GM18499 (cell line): Measurements from ENCODE around the gene CMYA5.
"Not testable (repeated sequence)": the region's sequence is repeated elsewhere in the genome, so short reads cannot be mapped to it uniquely, and the experiment has no call there.

Experiments
- ATAC-seq: cut with Tn5 transposase; IDR thresholded peaks from one replicate; pipeline ENCODE4 v1.9.1; 2021; ENCODE audit warnings: moderate number of reproducible peaks; ENCODE audit not compliant: insufficient read depth, unreplicated experiment

The CMYA5 gene

DNA sequence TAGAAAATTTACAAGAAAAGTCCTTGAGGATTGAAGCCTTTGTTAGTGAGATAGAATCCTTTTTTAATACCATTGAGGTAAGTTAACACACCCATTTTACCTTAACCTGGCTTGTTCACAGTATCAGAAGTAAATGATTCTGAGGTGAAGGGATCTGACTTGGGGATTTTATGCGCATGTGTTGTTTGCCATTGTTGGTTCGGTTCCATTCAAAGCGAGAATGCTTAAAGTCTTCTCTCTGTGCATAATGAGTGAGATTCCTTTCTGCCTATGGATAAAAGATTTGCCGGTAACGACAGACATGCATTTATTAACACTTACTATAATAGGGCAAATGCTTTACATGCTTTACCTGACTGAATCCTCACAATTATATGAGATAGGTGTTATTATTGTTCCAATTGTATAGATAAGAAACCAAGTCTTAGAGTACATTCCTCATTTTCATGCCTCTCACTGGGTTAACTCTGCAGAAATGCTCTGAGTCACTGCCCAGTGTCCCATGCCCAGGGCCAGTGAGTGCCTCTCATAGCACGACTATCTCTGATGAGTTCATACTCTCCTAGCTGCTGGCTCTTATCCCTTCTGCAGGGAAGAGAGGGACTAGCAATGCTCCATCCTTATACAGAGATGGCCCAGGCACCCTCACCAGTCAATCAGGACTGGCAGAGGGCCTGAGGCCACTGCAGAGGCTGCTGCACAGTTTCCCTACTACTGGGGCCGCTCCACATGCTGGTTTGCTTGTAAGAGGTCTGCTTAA, 54.4 kb downstream of the CMYA5 start:
- no peak for ATAC-seq

DNA sequence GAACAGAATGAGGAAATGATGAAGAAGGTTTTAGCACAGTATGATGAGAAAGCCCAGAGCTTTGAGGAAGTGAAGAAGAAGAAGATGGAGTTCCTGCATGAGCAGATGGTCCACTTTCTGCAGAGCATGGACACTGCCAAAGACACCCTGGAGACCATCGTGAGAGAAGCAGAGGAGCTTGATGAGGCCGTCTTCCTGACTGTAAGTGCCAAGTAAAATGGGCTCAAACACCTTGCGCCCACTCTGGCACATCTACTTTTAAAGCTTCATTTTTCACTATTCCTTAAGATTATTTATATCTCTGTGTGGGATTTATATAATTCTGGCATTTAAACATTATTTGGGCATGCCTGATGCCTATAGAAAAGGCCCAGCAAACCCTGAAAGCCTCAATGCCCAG, 55.6 kb downstream of the CMYA5 start:
- no peak for ATAC-seq

DNA sequence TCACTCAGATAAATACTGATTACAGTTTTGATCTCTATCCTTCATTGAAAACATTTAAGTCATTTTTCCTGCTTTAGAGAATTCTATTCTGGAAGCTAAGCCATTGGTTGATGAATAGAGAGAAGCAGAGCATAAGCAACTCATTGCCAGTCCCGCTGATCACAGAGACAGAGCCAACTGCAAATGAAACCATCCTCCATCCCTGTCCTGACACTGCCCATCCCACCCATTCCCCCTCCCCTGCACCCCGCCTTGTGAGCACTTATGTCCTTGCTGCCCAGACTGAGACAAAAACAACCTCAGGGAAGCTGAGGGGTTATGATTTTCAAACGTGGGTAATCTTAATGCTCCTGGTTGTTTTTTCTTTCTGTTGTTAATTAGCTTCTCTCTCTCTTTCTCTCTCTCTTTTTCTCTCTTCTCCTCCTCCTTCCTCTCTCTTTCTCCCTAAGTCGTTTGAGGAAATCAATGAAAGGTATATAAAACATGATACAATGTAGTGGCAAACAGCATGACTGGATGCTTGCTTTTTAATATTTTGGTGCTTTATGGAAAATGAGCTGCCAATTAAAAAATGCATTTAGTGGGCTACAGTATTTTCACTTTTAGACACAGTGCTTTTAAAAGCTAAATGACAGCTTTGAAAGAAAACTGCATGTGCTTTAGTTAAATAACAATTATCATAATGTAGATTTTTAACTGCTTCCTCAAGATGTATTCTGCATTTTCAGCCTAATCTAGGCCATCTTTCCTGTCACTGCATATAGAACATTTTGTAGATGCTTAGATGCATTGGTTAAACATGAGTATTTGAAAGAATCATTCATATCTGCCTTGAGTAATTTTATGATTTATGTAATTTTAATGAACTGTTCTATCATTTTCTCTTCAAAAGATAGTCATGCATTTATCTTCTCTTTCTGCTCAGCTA, 57.3 kb downstream of the CMYA5 start:
- no peak for ATAC-seq

DNA sequence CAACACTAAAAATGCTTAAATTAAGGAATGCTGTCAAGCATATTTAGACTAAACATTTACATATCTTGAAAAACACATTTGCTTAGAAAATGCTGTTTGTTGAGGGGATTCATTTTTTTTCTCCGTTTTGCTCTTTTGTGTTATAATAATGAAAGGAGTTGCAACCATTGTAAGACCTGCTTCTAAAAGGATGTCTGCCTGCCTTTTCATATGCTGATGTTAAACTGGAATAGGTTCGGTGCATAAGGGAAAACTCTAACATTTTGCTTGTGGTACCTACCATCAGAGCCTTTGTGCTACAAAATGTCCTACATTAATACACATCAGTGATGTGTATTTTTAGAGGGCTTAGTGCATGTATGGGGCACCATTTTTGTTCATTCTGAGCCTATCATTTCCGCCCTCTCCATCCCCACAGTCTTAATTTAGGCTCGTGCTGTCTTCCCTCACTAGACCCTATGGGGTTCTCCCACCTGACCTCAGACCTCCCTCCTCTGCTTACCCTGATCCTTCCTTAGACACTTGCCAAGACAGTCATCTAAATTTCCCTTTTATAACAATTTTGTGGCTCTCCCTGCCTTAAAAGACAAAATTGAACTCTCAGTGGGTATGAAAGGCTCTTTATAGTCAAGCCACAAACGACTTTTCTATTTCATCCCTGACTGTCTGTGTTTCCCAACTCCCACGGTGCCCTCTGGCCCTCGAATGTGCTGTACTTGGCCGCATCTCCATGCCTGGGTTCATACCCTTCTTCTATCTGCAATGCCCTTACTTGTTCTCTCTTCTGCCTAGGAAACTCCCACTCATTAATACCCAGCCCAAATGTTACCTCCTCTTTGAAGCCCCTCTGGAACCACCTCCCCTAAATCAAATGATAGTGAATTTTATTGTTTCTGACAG, 61.2 kb downstream of the CMYA5 start:
- ATAC-seq = no peak

DNA sequence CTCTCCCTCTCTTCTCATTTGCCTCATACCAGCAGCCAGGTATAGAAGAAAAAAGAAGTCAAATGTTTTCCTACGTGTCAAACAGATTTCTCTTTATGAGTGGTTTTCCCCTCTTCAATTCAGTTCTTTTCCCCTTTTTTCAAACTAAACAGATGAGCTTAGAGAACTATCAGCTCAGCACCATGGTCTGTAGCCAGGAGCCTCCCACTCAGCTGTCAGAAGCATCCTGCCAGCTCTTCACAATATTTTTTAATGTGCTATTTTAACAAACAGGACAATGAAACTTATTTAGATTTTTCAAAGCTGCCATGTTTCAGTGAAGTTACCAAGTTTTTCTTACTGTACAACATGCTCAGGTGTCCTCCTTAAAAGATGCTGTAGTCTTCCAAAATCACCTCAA, 63.5 kb downstream of the CMYA5 start:
- no peak for ATAC-seq

DNA sequence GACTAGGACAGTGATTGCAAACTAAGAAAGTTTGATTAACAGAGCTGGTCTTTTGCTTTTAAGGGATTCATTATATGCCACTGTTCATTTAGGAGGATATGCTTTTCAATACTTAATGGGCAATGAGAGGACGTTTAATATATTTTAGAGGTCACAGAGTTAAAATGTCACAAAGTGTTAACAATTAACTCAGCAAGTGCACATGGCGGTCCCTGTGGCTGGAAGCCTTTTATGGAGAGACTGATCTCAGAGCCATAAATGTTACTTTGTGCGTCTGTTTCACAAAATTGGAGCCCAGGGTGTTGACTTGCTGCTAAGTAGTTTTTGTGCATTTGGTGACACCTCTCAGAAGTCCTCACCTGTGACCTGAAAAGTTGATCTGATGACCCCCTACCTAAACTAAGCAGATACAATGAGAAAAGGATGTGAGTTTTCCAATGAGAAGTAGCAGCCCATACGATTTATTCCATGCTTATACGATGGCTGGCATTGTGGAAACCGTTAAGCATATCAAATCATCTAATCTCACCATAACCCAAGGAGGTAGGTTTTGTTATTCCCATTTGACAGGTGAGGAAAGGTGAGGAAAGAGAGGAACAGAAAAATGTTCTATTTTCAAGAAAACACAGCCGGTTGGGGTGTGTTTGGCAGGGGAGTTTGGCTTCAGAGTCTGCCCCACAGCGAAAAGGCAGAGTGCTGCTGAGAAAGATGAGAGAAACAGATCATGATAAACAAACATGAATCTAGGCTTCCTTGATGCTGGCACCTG, 64.4 kb downstream of the CMYA5 start:
- no peak for ATAC-seq

DNA sequence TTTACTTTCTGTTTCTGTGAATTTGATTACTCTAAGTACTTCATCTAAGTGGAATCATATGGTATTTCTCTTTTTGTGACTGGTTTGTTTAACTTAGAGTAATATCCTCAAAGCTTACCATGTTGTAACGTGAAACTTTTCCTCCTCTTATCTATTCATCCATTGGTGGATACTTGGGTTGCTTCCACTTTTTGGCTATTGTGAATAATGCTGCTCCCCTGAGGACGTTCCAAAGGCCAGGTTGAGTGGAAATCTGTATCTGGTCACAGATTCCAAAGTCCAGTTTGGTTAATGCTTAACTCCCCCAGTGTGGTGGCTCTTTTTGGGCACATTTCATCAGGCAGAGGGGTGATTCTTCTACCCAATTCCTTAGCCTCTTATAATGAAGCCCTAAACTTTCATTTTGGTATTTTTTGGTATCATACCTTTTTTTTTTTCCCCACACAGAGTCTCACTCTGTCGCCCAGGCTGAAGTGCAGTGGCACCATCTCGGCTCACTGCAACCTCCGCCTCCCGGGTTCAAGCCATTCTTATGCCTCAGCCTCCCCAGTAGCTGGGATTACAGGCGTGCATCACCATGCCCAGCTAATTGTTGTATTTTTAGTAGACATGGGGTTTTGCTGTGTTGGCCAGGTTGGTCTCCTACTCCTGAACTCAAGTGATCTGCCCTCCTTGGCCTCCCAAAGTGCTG, 65.4 kb downstream of the CMYA5 start:
- ATAC-seq = no peak

DNA sequence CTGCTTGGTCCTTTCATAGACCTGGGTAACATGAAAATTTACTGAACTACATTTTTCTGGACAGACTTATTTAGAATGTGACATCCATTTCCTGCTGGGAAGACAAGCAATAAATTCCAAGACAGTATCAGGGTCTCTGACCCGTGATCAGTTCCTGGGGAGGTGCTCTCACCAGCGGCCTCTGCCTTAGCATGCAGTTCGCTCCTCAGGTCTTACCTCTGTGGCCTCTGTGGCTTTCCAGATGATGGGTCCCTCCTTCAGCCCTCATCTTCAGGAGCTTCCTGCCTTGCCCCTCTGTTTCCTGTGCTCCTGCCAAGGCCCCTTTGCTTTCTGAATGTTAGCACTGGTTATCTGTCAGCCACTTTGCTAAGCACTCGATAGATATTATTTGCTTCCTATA, 66.4 kb downstream of the CMYA5 start:
- ATAC-seq = no peak

DNA sequence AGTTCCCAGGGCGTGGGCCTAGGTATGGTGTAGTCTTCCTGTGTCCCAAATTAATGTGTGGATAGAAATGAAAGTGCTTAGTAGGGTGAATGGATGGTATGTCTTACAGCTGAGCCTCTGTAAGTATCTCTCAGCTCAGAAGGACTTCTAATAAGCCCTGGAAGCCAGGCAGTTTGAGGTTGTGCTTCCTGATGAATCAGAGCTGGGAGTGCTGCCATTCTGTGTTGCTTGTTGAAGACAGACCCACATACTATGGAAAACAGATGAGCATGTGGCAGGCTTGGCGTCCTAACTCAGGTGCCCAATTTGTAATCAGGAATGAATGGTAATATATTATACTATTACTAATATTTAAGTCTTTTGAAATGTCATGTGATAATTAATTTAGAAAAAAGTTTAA, 69.8 kb downstream of the CMYA5 start:
- ATAC-seq = no peak

DNA sequence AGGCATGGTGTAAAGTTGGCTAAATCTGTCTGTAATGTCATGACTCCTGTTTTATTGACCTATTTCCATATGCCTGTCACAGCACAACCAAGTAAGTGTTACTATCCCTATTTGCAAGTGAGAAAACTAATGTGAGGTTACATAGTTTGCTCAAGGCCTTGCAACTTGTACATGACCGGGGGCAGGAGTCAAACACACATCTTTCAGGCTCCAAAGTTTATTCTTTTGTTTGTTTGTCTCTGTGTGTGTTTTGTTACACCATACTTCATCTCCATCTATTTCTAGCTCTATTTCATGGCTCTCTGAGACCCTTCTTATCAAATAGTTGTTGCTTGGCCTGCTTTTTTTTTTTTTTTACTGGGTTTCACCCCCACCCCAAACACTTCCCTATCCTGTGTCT, 70.2 kb downstream of the CMYA5 start:
- no peak for ATAC-seq

DNA sequence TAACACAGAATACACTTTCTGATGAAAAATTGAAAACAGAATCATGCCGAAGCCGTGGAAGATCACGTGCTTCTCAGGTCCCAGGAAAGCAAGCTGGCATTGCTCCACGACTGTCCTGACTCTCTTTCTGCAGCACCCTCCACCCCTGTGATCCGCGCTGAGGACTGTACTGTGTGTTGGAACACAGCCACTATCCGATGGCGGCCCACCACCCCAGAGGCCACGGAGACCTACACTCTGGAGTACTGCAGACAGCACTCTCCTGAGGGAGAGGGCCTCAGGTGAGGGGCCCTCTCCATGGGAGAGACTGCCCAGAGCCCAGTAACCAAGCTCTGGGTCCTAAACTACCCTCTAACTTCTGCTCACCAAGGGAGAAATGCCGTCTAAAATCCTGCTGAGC, 73.3 kb downstream of the CMYA5 start:
- ATAC-seq = no peak

DNA sequence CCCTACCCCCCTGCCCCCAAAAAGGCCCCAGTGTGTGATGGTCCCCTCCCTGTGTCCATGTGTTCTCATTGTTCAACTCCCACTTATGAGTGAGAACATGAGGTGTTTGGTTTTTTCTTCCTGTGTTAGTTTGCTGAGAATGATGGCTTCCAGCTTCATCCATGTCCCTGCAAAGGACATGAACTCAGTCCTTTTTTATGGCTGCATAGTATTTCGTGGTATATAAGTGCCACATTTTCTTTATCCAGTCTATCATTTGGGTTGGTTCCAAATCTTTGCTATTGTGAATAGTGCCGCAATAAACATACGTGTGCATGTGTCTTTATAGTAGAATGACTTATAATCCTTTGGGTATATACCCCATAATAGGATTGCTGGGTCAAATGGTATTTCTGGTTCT, 74.5 kb downstream of the CMYA5 start:
- ATAC-seq = not testable (repeated sequence)

DNA sequence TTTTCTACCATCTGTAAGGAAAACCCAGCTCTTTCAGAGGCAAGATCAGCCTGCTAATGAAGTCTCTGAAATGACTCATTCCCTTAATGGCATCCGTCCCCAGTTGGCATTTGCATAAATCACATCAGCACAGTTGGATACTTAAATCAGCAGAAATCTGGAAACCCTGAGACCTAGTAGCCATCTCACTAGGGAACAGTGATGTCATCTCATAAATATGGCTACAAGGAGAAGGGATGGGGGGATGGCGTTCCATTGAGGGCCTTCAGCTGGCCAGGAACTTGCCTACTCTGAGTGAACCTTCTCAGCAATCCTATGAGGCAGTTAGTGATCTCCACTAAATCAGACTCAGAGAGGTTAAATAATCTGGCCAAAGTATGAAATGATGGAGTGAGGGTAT, 81.8 kb downstream of the CMYA5 start:
- ATAC-seq = no peak

DNA sequence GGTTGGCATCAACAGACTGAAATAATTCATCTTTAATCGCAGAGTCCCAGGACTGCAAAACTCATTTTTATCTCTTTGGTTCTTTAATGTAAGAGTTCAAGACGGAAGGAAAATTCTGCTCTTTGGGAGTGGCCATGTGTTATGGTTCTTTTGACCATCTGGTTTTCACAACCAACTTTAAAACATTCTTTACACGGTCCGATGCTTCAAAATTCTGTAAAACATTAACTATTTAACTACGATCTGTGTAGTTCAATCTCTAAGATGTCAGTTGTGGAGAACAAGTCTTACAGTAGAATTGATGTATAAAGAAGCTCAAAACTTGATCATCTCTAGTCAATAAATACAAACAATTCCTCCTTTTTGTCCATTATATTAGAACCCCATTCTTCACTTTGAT, 83.0 kb downstream of the CMYA5 start:
- no peak for ATAC-seq

DNA sequence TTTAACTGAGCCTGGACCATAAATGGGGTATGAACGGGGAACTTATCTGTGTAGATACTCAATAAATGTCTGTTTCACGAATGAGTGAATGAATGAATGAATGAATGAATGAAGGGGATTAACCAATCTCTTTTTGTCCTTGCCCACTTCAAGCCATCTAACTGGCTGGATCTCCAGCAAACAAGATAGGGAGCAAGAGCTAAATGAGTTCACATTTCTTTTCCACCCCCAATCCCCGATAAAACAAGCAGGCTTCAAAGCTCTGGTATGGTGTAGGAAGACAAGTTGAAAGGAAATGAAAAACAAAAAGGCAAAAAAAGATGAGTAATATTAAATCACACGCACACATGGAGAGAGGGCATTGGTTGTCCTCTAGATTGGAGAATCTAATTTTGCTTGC, 84.0 kb downstream of the CMYA5 start:
- ATAC-seq = no peak

DNA sequence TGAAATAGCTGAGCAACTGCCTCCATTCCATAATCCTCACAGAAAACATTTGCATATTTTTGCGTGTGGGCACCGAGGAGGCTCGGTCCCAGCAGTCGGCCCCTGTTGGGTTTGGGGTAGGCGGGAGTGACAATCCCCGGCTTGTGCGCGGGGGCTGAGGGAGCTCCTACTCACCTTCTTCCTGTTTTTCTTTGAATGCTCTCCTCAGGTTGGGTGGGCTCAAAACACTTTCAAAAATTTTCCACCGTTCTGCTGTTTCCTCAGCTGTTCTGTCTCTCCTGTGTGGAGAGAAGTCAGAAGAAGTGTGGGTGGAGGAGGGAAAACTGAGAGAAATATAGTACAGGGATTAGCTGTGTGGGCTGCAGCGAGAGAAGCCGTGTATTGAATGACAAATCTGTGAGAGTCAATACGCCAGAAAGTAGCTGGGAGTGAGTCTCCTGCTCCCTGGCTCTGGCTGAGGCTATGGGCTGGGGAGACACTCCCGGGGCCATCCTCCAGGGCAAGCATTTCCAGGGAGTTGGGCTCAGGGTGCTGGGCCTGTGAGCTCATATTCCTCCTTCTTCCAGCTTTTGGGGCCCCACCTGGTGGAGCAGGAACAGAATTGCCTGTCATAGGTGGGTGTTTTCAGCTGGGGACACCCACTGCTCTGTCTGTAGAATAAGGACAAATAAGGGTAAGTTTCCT, 84.7 kb downstream of the CMYA5 start:
- ATAC-seq = no peak

DNA sequence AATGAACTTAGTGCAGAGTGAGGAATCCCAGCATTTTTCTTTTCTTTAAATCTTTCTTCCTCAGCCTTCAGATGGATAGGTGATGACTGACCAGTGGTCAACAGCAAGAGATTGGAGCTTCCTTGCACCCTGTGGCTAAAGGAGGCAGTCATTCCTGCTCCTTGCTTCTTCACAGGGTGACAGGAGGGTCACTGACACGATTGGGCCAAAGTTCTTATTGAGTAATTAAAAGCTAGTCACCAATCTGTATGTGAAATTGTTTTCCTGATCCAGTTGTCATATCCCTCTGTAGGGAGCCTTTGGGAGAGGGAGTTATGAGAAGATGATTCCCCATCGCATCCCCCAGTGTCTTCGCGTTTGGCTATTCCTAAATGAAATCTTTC, 85.2 kb downstream of the CMYA5 start:
- ATAC-seq = no peak

DNA sequence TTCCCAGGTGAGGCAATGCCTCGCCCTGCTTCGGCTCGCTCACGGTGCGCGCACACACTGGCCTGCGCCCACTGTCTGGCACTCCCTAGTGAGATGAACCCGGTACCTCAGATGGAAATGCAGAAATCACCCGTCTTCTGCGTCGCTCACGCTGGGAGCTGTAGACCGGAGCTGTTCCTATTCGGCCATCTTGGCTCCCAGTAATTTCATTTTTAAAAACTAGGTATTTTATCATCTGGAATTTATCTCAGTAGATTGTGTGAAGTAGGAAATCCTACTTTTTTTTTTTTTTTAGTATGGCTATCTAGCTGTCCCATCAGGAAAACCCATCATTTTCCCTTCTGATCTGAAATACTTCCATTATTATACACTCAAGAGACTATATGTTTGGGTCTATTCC, 95.1 kb downstream of the CMYA5 start:
- ATAC-seq = not testable (repeated sequence)

DNA sequence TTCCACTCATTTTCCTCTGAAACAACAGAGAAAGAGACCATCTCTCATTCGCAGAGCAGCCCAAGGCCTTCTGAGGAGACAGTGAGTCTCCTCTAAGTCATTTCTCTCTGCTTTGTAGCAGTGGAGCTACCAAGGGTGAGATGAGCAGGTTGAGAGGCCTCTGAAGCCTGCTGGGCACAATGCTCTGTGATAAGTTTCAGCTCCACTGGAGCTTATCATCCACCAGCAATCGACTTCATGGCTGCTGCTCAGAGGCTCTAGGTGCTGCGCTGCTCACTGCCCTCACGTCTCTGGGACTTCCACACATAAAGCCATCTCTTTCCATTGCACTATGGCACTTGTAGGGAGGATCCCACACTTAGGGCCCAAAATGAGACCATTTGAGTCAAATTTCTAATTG, 96.3 kb downstream of the CMYA5 start:
- no peak for ATAC-seq
